GM19452 (cell line): ENCODE data around the gene RBM38.

Experiments
- ATAC-seq: cut with Tn5 transposase; IDR thresholded peaks from one replicate; pipeline ENCODE4 v1.9.1; 2021; ENCODE audit not compliant: unreplicated experiment

The RBM38 gene

DNA sequence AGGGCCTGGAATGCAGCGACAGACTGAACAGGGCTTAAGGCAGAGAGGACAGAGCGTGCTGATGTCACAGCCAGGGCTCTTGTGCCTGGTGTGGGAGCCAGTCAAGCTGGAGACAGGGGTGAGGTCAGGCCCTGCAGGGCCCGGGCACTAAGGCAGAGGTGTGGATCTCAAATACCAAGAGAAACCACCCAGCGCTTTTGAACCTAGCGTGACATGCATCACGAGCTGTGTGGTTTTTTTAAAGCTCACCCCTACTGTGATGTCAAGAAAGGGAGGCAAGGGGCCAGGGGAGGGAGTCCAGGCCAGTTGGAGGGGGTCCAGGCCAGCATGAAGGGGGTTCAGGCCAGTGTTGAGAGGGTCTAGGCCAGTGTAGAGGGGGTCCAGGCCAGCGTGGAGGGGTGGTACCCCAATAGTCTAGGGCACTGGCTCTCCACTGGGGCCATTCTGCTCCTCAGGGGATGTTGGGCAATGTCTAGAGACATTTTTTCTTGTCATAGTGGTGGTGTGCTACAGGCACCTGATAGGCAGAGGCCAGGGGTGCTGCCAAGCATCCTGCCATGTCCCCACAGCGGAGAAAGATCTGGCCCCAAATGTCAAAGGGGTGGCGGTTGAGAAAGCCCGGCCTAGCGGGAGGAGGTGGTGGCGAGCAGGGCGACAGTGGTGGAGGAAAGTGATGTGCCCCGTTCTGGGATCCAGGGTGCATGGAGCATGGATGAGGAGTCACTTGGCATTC, 42.6 kb downstream of the RBM38 start:
- ATAC-seq, result no peak

DNA sequence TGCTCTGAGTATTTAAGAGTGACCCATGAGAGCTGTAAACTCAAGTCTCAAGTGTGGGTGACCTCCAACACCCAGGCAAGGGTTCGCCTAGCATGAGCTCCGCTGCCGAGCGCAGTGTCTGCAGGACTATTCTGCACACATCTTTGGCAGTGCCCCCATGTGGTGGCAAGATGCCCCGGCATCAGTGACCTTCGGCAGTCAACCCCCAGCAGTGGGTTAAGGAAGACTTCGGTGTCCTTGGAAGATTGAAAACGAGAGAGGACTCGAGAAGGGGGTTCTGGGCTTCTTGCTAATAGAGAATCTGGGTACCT, 43.1 kb downstream of the RBM38 start:
- ATAC-seq, result no peak

DNA sequence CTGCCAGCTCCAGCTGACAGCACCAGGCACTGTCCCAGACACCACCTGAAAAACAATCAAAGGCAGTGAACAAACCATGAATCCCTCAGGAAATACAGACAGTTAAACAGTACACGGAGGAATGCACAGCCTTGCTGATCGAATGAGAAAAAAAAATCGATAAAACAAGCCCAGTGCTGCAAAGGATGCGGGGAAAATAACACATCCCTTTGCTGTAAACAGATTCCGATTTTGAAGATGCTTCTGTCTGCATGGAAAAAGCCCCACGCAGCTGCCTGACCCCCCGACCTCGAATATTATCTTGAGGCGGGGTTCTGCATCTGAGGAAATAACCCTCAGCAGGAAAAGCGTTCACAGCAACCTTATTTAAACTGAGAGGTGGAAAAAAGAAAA, 43.9 kb downstream of the RBM38 start:
- ATAC-seq, result no peak

DNA sequence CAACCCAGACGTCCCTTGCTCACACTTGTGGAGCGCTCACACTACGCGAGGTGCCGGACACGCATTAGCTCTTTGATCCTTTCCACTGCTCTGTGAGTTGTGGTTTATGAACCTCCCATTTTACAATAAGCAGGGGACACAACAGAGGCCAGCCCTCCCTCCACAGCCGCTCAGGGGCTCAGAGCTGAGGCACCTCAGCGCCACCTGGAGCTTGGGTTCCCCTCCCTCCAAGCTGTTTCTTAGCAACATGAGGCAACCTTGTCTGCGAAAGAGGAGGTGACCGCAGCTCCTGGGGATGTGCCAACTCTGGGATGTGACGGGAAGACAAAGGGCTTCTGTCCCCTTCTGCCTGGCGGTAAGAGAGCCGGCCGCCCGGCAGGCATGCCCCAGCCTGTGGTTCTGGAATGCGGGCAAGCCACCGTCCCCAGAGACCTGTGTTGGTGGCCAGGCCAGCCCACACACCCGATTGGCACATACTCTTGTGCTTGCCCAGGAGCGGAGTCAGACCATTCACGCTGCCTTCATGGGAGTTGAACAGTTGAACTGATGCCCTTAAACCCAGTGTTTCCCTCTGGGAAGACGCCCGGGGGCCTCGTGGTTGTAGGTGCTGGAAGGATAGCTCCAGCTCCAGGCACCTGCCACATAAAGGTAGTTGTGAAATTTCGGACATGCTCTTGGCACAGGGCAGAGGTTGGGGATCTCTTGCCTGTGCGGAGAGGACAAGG, 44.5 kb downstream of the RBM38 start:
- ATAC-seq, result no peak

DNA sequence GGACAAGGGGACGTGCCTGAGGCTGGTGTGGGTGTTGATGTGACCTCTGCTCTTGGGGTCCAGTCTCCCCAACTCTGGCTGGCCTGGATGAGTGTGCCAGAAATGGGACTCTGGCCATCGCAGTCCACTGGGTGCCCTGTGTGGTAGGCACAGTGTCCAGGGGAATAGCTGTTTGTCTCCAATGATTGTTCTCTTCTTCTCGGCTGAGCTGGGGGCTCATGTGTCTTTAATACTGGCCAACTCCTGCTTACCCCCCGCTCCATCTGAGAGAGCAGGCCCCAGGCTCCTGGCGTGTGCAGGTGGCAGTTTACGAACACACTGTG, 45.0 kb downstream of the RBM38 start:
- no peak for ATAC-seq

DNA sequence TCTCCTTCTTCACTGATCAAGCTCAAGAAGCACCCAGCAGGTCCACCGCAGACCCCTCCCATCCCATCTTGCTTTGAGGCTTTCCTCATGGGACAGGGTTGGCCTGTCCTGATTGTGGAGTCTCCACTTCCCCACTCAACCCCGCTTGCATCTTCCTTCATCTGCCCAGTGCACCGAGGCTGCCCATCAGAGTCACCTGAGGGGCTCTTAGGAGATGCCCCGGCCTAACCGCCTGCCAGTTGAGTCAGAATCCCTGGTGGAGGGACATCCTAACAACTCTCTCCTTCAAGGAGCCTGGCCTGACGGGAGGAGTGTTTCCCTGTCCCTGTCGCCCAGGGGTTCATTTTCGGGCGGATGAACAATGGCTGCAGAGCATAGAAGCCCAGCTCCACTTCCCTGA, 46.1 kb downstream of the RBM38 start:
- no peak for ATAC-seq

DNA sequence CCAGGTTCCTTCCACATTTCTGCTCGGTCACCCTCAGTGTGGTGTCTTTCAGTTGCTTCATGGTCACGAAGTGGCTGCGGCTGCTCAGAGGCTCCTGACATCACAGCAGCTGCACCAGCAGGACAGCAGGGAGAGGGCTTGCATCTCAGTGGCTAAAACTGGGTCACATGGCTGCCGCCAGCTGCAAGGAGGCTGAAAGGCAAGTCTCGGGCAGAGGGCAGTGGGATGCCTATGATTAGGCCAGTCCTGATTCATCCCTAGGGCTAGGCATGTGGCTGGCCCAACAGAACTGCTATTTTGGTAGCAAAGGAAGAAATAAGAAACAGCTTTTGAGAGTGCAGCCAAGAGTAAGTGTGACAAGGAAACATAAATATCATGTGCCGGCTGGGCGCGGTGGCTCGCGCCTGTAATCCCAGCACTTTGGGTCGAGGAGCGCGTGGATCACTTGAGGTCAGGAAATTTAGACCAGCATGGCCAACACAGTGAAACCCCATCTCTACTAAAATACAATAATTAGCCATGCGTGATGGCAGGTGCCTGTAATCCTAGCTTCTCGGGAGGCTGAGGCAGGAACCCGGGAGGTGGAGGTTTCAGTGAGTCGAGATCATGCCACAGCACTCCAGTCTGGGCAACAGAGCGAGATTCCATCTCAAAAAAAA, 46.6 kb downstream of the RBM38 start:
- no peak for ATAC-seq

DNA sequence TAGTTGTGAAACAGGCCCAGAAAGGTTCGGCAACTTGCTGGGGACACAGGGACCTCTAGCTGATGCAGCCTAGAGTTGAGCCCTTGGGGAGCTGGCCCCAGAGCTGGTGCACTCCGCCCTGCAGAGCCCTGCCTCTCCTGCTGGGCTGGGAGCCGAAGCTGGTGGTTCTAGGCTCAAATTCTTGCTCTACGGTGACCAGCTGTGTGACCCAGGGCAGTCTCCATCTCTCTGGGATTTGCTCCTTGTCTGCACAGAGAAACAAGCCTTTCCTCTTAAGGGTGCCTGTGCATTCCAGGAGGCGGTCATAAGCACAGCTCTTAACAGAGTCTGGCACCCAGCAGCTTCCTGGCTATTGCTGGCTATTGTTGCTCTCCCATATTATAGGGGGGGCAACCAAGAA, 47.4 kb downstream of the RBM38 start:
- no peak for ATAC-seq

DNA sequence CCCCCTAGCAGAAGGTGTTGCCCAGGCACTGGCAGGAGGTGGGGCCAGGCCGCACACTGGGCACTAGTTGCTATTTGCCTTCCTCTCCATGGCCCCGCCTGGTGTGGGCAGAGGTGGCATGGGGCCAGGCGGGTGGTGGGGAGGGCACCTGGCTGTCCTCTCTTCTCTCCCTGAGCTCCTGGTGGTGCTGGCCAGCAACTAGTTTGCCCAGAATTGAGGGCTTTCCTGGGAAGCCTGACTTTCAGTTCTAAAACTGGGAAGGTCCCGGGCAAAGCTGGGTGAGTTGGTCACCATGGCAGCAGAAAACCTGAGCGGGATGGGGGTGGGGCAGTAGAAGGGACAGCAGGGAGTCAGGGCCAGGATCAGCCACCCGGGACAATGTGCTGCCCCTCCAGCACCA, 48.2 kb downstream of the RBM38 start:
- ATAC-seq, result no peak

DNA sequence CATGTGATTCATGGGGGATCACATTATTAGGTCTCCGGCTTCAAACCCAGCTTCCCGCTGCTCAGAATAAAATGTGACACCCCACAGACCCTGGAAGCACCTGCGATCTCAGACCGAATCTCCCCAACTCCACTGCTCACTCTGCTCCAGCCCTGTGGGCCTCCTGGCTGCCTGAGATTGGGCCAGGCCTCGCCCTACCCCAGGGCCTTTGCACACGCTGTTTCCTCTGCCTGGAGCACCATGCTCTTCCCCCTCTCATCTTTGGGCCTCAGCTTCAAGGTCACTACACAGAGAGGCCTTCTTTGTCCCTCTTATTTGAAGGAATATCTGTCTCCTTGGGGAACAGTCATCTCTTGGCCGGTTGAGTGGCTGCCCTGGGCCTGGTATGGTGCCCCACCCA, 48.8 kb downstream of the RBM38 start:
- no peak for ATAC-seq

DNA sequence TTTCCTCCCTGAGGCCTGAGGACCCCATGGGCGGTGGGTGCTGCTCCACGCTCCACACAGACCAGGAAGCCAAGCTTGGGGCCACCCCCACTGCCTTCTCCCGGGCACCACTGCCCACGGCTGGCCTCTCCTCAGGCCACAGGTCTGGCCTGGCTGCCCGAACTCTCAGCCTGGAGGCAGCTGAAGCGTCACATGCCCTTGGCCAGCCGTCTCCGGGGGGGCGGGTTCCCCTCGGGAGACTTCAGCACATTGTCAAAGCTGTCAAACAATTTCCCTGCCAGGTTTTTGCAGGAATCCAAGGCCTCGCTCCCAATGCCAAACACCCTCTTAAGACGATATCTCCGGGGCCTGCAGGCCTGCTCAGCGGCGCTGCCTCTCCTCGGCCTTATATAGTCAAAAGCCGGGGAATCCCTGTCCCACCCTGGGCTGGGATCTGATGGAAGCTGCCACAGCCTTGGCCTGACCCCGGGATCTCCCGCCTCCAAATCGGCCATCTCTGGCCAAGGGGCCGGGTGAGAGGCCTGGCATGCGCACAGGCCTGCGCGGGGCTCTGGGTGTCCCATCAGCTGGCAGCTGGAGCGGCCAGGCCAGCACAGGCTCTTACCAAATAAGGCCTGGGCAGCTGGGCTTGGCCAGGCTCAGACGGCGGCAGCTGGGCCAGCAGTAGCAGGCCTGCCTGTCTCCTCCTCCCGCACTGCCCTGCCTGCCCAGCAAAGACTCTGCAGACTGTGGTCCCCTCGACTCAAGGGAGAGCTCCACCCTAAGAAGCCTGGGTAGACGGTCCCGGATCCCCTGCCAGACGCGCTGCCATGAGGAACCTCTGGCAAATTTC, 49.7 kb downstream of the RBM38 start:
- ATAC-seq, result no peak

DNA sequence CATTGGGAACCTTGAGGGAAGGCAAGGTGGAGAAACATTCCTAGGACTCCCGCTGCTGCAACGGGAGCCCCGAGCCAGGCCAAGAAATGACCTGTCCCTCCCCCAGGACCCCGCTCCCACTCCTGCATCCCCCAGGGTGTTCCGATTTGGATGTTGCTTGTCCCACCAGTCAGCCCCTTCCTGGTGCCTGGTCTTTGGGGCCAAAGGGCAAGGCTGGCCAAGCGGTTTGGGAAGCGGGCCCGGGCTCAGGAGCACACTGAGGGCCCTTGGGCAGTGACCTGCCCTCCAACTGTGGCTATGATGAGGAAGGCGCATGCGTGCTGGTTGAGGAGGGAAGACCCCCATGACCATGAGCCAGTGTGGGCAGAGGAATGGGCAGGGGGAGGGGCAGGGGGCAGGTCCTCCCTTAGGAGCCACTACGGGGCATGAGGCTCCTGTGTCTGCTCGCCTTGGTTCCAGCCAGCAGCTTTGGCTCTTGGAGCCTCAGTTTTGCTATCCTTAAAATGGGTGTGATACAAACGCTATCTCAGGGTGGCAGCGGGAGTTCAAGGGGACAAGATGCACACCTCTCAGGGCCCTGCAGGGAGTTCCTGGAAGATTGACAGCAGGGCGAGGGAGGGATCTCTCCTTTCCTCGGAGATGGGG, 50.4 kb downstream of the RBM38 start:
- ATAC-seq, result no peak

DNA sequence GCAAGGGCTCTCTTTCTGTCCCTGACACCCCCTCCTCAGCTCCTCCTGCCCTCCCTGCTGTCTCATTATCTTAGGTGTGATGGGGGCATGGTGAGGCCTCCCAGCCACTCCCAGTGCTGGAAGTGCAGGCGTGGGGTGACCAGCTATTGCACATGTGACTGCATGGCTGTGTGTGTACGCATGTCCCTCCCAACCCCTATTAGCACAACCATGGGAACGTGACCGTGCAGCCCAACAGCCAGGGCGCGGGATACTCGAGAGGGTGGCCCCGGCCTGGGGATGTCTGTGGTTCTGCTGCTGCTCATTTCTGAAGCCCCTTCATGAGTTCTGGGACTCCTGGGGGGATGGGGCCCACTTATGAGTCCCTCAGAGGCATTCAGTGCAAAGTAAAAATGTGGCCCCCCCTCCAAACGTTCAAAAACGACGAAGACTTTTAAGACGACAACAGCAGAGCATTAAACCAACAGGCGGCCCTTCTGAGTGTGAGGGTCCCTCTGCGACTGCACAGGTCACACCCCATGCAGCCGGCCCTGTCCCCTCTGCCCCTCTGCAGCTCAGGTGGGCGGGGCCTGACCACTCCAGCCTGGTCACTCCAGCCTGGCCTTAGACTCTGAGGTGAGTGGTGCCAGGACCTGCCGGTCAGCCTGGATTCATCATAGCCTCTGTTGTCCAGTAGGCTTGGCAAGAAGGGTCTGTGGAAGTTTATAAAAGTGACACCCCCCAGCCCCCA, 51.1 kb downstream of the RBM38 start:
- ATAC-seq, result no peak

DNA sequence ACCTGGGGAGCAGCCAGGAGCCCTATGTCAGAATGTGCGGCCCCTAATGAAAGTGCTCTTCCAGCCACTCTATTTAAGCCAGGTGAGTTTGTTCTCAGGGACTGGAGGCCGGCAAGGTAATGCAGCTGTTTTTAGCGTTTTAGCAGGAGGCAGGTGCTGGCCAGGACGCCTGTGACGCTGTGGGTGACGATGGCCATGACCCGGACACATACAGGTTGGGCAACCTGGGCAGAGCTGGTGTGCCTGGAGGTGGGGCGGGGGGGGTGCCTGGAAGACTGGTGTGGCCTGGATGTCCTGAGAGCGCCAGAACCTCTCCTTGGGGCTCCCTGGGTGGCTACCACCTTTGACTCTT, 51.7 kb downstream of the RBM38 start:
- no peak for ATAC-seq

DNA sequence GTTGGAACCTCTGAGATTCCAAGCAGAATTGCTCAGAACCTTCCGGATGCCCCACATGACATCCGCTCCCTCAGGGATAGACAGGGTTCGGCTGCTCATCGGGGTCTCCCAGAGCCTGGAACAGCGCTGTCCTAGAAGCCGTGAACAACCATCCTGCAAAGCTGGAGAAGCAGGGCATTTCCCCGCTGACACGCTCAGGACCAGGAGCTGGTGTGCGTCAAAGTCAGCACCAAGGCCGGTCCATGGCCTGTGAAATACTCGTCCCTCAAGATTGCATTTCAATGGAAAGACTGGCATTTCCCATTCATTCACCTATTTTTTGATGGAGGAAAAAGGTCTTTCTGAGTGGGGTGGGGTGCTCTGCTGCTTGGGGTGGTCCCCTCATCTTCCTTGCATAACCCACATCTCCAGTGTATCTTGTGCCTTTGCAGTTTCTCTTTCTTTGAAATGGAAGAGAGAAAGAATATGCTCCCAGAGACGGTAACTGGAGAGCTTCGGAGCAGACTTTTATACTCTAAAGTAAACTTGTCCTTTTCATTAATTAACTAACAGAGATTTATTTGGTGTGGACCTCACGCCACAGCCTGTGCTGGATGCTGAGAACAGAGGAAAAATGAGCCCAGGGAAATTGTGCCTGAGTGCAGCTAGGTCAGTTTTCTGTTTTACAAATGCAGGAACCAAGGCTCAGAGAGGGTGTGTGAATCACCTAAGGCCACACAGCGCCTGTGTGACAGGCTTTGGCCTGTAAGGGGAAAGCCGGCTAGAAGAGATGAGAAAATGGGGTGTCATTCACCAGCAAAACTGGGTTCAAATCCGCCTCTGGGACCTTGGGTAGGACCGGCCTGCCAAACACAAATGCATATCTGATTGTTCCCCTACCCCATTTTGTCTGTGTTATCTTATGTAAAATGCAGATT, 52.4 kb downstream of the RBM38 start:
- no peak for ATAC-seq

DNA sequence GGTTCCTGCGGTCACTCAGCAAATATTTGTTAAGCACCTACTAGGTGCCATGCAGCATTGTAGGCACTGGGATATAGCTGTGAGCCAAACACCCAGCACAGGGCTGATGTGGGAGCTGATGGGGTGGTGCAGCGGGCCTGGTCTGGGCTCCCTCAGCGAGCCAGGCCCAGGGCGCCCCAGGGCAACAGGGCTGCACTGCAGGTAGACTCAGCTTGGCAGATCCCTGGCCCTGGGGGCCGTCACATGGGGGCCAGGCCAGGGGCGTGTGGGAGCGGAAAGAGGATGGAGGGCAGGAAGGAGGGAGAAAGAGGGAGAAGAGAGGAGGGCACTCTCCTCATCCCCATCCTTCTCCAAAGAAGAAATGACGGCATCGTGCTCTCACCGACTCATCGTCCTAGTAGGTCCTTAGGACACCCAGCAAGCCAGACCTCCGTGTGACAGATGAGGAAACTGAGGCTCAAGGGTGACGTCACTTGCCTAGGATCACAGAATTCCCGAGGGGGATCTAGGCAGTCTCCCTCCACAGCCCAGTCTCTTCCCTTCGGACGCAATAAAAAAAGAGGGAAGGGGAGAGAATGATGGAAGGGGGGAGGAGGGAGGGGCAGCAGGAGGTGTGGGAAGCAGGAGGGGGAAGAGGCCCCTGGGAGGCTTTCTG, 53.3 kb downstream of the RBM38 start:
- no peak for ATAC-seq

DNA sequence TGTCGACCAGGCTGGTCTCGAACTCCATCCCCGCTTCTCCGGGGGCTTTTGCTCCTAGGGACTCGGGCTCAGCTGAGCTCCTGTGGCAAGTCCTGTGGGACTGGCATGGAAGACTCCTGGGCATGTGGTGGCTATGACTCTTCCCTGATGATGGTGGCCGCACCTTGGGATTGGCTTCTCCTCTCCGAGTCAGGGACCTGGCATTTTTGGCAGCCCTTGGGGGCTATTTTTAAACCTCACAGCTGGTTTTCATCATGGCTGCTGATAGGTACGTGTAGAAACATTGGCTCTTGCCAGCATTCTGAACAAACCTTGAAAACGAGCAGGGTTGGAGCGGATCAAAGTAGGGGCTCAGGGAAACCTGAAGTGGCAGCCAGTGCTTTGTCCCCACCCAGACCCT, 54.1 kb downstream of the RBM38 start:
- no peak for ATAC-seq

DNA sequence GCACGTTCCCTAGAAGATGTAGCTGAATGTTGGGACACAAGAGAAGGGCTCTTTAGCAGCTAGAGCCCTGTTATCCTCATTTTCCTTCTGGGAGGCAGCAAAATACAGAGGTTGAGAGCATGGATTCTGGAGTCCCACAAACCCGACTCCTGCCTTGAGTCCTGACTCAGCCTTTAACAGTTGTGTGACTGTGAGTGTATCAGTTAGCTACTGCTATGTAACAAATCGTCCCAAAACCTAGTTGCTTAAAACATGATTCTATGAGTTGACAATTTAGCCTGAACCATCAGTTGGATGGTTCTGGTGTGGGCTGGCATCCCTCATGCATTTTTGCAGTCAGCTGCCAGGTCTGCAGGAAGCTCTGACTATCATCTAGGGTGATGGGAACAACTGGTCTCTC, 54.6 kb downstream of the RBM38 start:
- ATAC-seq, result no peak

DNA sequence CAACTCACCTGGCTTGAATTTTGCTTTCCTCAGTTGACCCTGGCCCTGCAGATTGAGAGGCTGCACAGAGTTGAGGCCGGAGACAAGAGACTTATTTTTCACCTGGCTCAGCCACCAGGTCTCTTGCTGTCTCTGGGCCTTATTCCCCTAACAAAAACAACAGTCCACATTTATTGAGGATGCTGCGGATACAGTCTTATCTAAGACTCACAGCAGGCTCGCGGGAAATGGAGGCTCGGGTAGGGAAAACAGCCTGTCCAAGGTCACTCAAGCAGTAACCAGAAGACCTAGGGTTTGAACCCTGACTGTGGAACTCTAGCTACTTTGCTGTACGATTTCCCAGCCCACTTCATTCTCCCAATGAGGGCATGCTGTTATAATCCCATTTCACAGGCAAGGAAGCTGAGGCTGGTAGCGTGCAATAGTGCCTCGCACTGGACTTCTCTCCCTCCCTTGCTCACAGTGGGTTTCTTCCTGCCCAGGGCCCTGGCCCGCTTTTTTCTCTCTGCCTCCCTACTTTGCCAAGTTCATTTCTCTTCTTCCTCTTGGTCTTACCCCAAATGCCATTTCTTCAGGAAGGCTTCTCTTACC, 57.7 kb downstream of the RBM38 start:
- ATAC-seq, result no peak
